GM12878 (cell line): Measurements from ENCODE around the gene HDAC9. TPM values are rescaled to one million over a fixed set of nuclear protein-coding genes. Genes with fewer than 3 reads are reported as not detected.

ENCODE experiments used
- ATAC-seq: fragments of 200-7000 bp; cut with Tn5 transposase; 3 replicates; pipeline ENCODE4 v1.9.1; 2020; ENCODE audit warnings: mild to moderate bottlenecking, moderate library complexity
- BruUV-seq: library from RNA; stranded (reverse); fragments of 400-500 nt; replicated peaks from 2 replicates; lab custom pipeline; 2021; lab: Mats Ljungman, UMichigan
- CTCF ChIA-PET: fragments of 300-600 bp; sonication (Branson Sonifier 250); formaldehyde crosslinking; extraction: SDS; loops from one replicate; lab custom pipeline; 2021; ENCODE audit warnings: inconsistent platforms; lab: Yijun Ruan, JAX
- POLR2A ChIA-PET: fragments of 350-600 bp; formaldehyde crosslinking; extraction: SDS; loops from one replicate; lab custom pipeline; 2021; ENCODE audit warnings: inconsistent platforms; lab: Charles Lee
- RAD21 ChIA-PET: fragments of 300-600 bp; sonication (Branson Sonifier 250); formaldehyde crosslinking; loops from one replicate; lab custom pipeline; 2023; ENCODE audit warnings: antibody characterized with exemption; ENCODE audit not compliant: unreplicated experiment; lab: Charles Lee
- SMC1A ChIA-PET: fragments of 300-600 bp; sonication (Branson Sonifier 250); formaldehyde crosslinking; loops from one replicate; lab custom pipeline; 2023; ENCODE audit not compliant: unreplicated experiment, uncharacterized antibody; lab: Charles Lee
- DNase-seq: peaks from one replicate; pipeline ENCODE4 v3.0.0-alpha.2; 2011; ENCODE audit warnings: low read depth, low spot score
- FAIRE-seq: peaks from 3 replicates; lab custom pipeline; 2011; peaks lifted over from hg19 to GRCh38; lab: Jason Lieb, UNC
- H2AFZ ChIP-seq: 2 replicates; pipeline ENCODE4 v1.6.0; 2011; ENCODE audit warnings: low read depth, low read length, control low read depth; ENCODE audit not compliant: control insufficient read depth
- H3K27ac ChIP-seq: 2 replicates; pipeline ENCODE4 v1.5.1; 2011; ENCODE audit warnings: control low read depth; ENCODE audit not compliant: control insufficient read depth, insufficient read depth
- H3K27me3 ChIP-seq, 2 experiments: replicated peaks in 1 of 2; 2 replicates each; pipeline versions ENCODE4 v1.6.0 to v1.6.1; 2011; ENCODE audit warnings: low read length in 1 of 2; ENCODE audit not compliant: control insufficient read depth in 2 of 2, insufficient read depth in 2 of 2
- H3K36me3 ChIP-seq, 2 experiments: 2 replicates each; pipeline ENCODE4 v1.5.1; 2011; ENCODE audit warnings: low read length in 1 of 2; ENCODE audit not compliant: control insufficient read depth in 2 of 2, insufficient read depth in 2 of 2
- H3K4me1 ChIP-seq: 2 replicates; pipeline ENCODE4 v1.6.1; 2011; ENCODE audit warnings: mild to moderate bottlenecking, low read length, moderate library complexity, mixed read lengths; ENCODE audit not compliant: control insufficient read depth, insufficient read depth
- H3K4me2 ChIP-seq: 2 replicates; pipeline ENCODE4 v1.6.0; 2011; ENCODE audit warnings: control low read depth; ENCODE audit not compliant: control insufficient read depth, insufficient read depth
- H3K4me3 ChIP-seq: fragments of 200-600 bp; sonication (generic); 2 replicates; pipeline ENCODE4 v1.5.1; 2016
- H3K79me2 ChIP-seq: 2 replicates; pipeline ENCODE4 v1.6.0; 2011; ENCODE audit warnings: low read length; ENCODE audit not compliant: control insufficient read depth, insufficient read depth
- H3K9ac ChIP-seq: 2 replicates; pipeline ENCODE4 v1.8.0; 2011; ENCODE audit warnings: low read length, control low read depth, mixed read lengths; ENCODE audit not compliant: control insufficient read depth, insufficient read depth
- H3K9me3 ChIP-seq: replicated peaks from 3 replicates; pipeline ENCODE4 v1.5.1; 2011; ENCODE audit warnings: mild to moderate bottlenecking, low read length; ENCODE audit not compliant: control insufficient read depth, insufficient read depth
- H4K20me1 ChIP-seq: 2 replicates; pipeline ENCODE4 v1.6.0; 2011; ENCODE audit not compliant: control insufficient read depth, insufficient read depth
- MYB ChIP-seq: fragments of 150-350 bp; IDR thresholded peaks from 2 replicates; pipeline ENCODE4 v1.6.1; 2014; ENCODE audit warnings: mild to moderate bottlenecking, low read depth, low read length, borderline replicate concordance
- RFX5 ChIP-seq: IDR thresholded peaks from 2 replicates; pipeline ENCODE4 v1.6.1; 2011; ENCODE audit warnings: low read depth, low read length, improper control_type of control experiment
- SMAD1 ChIP-seq: fragments of 450-650 bp; IDR thresholded peaks from 2 replicates; pipeline ENCODE4 v1.6.1; 2018; ENCODE audit warnings: mild to moderate bottlenecking, low read depth; ENCODE audit not compliant: partially characterized antibody
- SMC3 ChIP-seq: IDR thresholded peaks from 2 replicates; pipeline ENCODE4 v1.6.1; 2011; ENCODE audit warnings: low read length, improper control_type of control experiment, borderline replicate concordance
- TCF3 ChIP-seq: IDR thresholded peaks from 2 replicates; pipeline ENCODE4 v1.6.1; 2012; ENCODE audit warnings: low read depth, mild to moderate bottlenecking, low read length, borderline replicate concordance; ENCODE audit not compliant: insufficient read depth
- WGBS: methylation state at CpG from one replicate; pipeline ENCODE4 v1.1.6; 2016; ENCODE audit warnings: low lambda C conversion rate; ENCODE audit not compliant: insufficient replicate concordance, insufficient coverage; ENCODE audit errors: missing lambda C conversion rate; 5-methylcytosine and 5-hydroxymethylcytosine counted together
- in situ Hi-C: fragments of 300-500 bp; cut with MboI; formaldehyde crosslinking; loops from 9 replicates; pipeline ENCODE4 v1.14.3; 2018; ENCODE audit warnings: mixed read lengths
- intact Hi-C: fragments of 100-400 bp; cut with micrococcal nuclease; formaldehyde crosslinking; loops from one replicate; pipeline ENCODE4 v1.14.2; 2022; ENCODE audit not compliant: unreplicated experiment
- polyA plus RNA-seq, 11 experiments: library from polyadenylated mRNA; depleted of rRNA in 4 of 11; unstranded in 6 of 11; stranded (reverse) in 5 of 11; fragments of >200 nt; fragmentation: Nextera tagmentation in 4 of 11; fragmentation: Illumina TruSeq in 1 of 11; extraction: Ambion mirVana in 4 of 11; extraction: Trizol in 1 of 11; gene quantifications; 1 replicate in 1 of 11; 2 replicates in 10 of 11; pipeline versions ENCODE4 v1.2.1 to v1.2.3, GENCODE V29; 2011 to 2016; ENCODE audit warnings: inconsistent platforms in 2 of 11, missing spikeins in 2 of 11, low read depth in 1 of 11
- total RNA-seq, 4 experiments: library from RNA; depleted of rRNA in 3 of 4; stranded (reverse); fragments of >200 nt in 3 of 4; fragmentation: Illumina TruSeq in 1 of 4; extraction: Trizol in 1 of 4; gene quantifications; 2 replicates each; pipeline versions ENCODE4 v1.2.1 to v1.2.3, GENCODE V29; 2013 to 2021
- TF ChIP-seq, protein P1 (sequence below): fragments of 450-650 bp; IDR thresholded peaks from 2 replicates; pipeline ENCODE4 v1.6.1; 2017; ENCODE audit warnings: mild to moderate bottlenecking, moderate library complexity
- TF ChIP-seq, protein P2 (sequence below): fragments of 450-650 bp; formaldehyde crosslinking; IDR thresholded peaks from 2 replicates; pipeline ENCODE4 v1.5.0; 2022; ENCODE audit warnings: mild to moderate bottlenecking, missing genetic modification characterization

HDAC9 gene
- total and polyA plus RNA-seq, 10 of the 15 experiments (the other 5 are each of a cell fraction or from before 2014, with no cell fraction given): 0.73 to 12.8 (median 0.92) TPM

DNA sequence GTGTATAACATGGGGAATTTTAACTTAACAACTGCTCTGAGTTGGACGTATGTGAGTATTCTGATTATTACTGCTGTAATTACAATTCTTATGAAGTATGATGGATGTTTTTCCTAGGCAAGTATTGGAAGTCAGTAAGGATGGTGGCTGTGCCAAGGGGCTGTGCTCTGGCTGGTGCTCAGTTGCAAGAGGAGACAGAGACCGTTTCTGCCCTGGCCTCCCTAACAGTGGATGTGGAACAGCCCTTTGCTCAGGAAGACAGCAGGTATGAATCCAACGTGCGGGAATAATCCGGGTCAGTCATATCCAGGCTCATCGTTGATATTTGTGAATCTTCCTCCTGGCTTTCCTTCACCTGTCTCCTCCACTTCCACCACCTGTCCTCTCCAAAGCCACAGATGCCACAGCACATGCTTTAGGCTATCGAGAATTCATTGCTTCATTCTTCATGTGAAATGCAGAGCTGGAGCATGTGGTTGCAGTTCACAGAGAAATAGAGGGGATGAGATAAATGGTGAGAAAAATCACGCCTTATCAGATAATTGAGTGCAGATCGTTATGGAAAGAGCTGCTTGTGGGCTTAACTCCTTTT, 480.2 kb downstream of the HDAC9 start (continued):
- TF ChIP-seq, protein P1, sequence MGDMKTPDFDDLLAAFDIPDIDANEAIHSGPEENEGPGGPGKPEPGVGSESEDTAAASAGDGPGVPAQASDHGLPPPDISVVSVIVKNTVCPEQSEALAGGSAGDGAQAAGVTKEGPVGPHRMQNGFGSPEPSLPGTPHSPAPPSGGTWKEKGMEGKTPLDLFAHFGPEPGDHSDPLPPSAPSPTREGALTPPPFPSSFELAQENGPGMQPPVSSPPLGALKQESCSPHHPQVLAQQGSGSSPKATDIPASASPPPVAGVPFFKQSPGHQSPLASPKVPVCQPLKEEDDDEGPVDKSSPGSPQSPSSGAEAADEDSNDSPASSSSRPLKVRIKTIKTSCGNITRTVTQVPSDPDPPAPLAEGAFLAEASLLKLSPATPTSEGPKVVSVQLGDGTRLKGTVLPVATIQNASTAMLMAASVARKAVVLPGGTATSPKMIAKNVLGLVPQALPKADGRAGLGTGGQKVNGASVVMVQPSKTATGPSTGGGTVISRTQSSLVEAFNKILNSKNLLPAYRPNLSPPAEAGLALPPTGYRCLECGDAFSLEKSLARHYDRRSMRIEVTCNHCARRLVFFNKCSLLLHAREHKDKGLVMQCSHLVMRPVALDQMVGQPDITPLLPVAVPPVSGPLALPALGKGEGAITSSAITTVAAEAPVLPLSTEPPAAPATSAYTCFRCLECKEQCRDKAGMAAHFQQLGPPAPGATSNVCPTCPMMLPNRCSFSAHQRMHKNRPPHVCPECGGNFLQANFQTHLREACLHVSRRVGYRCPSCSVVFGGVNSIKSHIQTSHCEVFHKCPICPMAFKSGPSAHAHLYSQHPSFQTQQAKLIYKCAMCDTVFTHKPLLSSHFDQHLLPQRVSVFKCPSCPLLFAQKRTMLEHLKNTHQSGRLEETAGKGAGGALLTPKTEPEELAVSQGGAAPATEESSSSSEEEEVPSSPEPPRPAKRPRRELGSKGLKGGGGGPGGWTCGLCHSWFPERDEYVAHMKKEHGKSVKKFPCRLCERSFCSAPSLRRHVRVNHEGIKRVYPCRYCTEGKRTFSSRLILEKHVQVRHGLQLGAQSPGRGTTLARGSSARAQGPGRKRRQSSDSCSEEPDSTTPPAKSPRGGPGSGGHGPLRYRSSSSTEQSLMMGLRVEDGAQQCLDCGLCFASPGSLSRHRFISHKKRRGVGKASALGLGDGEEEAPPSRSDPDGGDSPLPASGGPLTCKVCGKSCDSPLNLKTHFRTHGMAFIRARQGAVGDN: no peak

DNA sequence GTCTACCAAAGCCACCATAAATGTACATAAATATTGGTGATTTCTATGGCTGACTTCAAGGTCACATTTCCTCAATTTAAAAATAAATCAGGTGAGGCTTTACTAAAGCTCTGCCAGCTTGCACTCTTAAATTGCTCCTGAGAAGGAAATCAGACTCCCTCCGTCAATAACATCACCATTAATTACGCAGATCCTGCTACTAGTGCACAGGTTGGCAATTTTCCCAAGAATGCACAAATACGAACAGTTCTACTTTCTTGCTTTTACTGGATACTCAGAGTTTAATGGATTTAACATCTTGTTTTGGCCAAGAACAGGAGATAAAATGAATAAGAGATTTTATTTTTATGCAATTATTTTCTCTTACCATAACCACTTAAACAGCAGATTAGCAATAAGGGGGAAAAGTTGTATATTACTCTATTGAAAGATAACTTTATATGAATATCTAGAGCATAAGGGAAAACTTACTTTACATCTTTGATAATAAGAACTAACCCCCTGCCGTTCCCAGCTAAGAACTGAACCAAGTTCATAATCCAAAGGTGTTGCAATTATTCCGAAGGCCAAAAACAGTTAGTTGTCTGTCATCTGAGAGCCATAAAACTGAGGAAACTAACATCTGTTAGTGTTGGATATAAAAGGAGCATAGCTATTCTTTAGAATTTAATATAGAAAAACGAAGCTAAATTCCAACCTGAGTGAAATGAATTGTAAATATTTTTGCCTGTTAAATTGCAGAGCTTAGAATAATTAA, 481.3 kb downstream of the HDAC9 start:
- ChIA-PET SMC1A (no interaction called here), RAD21 (no interaction called here), CTCF (no interaction called here), POLR2A (no interaction called here)
- no peaks in the 10 kb centered on the region for H3K36me3 ChIP-seq
- H3K79me2 ChIP-seq: no peaks in the 10 kb centered on the region
- no peaks in the 10 kb centered on the region for H3K9me3 ChIP-seq
- no TSS peak for BruUV-seq
- H3K9ac ChIP-seq: no peak overlapping the region
- no peak for DNase-seq
- ATAC-seq: no peak
- 38% methylated on average over 6 of the region's 6 CpGs for WGBS
- no peak overlapping the region for H3K4me2 ChIP-seq
- TF ChIP-seq, protein P2, sequence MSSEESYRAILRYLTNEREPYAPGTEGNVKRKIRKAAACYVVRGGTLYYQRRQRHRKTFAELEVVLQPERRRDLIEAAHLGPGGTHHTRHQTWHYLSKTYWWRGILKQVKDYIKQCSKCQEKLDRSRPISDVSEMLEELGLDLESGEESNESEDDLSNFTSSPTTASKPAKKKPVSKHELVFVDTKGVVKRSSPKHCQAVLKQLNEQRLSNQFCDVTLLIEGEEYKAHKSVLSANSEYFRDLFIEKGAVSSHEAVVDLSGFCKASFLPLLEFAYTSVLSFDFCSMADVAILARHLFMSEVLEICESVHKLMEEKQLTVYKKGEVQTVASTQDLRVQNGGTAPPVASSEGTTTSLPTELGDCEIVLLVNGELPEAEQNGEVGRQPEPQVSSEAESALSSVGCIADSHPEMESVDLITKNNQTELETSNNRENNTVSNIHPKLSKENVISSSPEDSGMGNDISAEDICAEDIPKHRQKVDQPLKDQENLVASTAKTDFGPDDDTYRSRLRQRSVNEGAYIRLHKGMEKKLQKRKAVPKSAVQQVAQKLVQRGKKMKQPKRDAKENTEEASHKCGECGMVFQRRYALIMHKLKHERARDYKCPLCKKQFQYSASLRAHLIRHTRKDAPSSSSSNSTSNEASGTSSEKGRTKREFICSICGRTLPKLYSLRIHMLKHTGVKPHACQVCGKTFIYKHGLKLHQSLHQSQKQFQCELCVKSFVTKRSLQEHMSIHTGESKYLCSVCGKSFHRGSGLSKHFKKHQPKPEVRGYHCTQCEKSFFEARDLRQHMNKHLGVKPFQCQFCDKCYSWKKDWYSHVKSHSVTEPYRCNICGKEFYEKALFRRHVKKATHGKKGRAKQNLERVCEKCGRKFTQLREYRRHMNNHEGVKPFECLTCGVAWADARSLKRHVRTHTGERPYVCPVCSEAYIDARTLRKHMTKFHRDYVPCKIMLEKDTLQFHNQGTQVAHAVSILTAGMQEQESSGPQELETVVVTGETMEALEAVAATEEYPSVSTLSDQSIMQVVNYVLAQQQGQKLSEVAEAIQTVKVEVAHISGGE: no peak
- TF ChIP-seq SMAD1: no peak
- TF ChIP-seq MYB: no peak
- no peak for TF ChIP-seq TCF3
- no peak for TF ChIP-seq SMC3
- TF ChIP-seq RFX5: no peak
- H3K27ac ChIP-seq: no peak overlapping the region
- H2AFZ ChIP-seq: no peak overlapping the region
- intact Hi-C loops (no loop called here), in situ Hi-C loops (no loop called here)
- no peaks in the 10 kb centered on the region for H3K4me1 ChIP-seq
- H3K27me3 ChIP-seq: no peaks in the 10 kb centered on the region
- no peaks in the 10 kb centered on the region for H4K20me1 ChIP-seq
- FAIRE-seq: no peak
- no peak overlapping the region for H3K4me3 ChIP-seq
